ENCODE results near the gene NGFR. TPM values are rescaled to one million over a fixed set of nuclear protein-coding genes. Genes with fewer than 3 reads are reported as not detected.

NGFR gene
- 12.3 and 54.9 TPM in 2 replicates for total RNA-seq

DNA sequence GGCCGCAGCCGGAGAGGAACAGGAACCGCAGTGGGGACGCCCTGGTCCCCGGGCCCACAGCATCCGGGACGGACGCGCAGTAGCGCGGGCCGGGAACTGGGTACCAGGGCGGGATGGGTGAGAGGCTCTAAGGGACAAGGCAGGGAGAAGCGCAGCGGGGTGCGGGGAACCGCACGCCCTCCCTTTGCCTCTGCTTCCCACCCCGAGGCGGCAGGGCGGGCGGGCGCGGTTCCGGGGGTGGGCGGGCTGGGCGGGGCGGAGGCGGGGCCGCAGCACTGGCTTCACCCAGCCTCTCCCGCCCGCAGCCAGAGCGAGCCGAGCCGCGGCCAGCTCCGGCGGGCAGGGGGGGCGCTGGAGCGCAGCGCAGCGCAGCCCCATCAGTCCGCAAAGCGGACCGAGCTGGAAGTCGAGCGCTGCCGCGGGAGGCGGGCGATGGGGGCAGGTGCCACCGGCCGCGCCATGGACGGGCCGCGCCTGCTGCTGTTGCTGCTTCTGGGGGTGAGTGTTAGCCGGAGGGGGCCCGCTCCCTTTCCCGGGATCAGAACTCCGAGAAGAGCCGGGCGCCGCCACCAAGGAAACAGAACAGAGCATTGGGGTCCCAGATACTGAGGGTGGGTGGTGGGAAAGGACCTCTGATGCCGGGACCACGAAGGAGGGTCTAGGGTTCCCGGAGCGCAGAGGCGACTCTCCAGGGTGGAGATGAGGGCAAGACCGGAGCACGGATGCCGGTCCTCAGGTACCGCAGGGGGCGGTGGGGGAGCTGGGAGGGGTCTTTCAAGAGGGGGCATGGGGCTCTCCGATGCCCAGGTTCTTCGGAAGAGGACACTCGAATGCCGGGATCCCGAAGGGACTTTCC is at the start of gene NGFR:
NGFR (plus strand) TSS at position 308 of the 856 bp plus-strand sequence; CDS start at position 433, 125 bp downstream.

Other genes with a start within 250 kb of the NGFR start
- 18.2 and 20.1 TPM in 2 replicates for gene ZNF652, start 133.0 kb upstream of the NGFR start, total RNA-seq
- gene PHB1, start 80.4 kb upstream of the NGFR start, total RNA-seq: 70.5 and 92.5 TPM in 2 replicates
- gene NXPH3, start 80.6 kb downstream of the NGFR start, total RNA-seq: 0.23 and 1.1 TPM in 2 replicates
- gene SPOP, start 182.8 kb downstream of the NGFR start, total RNA-seq: 37.0 and 42.1 TPM in 2 replicates
- gene SLC35B1, start 212.7 kb downstream of the NGFR start, total RNA-seq: 23.1 and 34.4 TPM in 2 replicates

Measured in pericardium fibroblast (primary cell).